NCI-H446 (cell line): ENCODE data around the gene STAP2.

Experiments used
- DNase-seq, 2 experiments: peaks; one replicate each; lab custom pipeline; 2025; lab: John Stamatoyannopoulos, UW

Gene STAP2

DNA sequence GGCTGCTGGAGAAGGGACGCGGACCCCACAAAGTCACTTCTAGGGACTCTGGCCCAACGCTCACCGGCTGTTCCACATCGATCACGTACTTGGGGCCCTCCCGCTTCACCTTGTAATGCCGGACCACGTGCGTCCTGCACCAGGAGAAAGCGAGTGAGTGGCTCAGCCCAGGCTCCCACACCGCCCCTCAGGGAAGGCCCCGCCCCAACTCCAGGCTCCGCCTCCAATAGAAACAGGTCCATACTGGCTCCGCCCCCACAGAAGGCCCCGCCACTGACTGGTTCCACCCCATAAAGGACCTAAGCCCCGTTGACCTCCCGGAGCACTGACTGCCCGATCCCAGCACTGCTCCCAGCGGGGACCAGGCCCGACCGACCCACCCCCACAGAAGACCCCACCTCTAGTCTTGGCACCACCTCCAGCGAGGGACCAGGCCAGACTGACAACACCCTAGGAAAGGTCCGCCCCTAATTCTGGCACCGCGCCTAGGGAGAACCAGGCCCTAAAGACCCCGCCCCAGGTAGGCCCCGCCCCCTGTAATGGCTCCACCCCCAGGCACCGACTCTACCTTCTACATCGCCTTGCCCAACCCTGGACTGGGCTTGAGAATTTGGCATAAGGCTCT lies 11.3 kb downstream of the STAP2 start:
- DNase-seq: peak in 1 of 2 experiments; percentile 43

DNA sequence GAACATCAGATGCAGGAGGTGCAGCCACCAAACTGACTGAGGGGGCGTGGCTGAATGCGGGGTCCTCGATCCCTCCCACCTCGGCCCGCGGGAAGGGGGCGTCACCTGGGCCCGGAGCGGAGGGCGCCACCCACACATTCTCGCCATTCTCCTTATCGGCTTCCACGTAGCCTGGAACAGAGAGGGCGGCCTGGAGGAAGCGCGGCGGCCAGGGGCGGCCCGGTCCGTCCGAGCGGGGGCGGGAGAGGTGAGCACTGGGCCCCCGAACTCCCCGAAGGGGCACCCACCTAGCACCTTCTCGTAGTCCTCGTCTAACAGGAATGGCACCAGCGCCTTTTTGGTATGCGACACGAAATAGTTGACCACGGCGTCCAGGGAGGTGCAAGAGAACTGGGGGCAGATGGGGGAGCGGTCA lies 11.8 kb downstream of the STAP2 start:
- no peak for DNase-seq

DNA sequence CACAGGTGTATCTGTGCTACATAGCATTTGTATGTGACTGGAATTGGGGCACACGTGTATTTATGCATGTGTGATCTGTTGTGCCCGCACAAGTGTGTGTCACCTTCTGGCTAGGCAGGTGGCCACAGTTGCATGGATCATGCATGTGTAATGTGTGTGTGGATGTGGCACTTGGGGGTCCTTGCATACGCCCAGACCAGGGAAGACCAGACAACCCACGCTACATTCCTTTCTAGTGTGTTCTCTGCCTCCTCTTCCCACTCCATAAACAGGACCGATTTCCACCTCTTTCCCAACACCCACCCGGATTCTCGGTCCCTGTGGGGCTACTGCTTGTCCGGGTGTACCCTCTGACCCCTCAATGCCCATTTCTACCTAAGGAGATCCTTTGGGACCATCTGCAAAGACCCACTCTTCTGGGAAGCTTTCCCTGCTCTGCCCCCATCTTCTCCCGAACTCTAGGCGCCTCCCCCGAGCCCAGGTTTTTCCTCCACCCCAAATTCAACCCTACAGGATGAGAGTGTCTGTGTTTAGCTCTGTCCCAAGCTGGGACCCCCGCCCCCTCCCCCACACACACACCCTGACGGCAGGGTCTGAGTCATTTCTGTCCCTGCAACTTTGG lies 12.3 kb downstream of the STAP2 start:
- DNase-seq: no peak

DNA sequence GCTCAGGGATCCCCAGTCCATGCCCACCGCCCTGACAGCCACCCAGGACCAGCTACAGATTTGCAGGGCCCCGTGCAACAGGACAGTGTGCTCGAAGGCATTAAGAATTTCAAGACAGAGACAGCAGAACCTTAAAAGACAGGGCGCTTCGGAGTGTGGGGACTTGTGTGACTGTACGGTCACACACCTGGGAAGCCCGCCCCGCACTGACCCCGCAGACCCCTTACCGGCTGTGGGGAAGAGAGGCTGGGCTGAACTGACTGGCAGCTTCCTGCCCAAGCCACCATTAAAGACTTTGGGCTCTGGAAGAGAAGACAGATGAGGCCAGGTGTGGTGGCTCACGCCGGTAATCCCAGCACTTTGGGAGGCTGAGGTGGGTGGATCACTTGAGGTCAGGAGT lies 14.4 kb downstream of the STAP2 start:
- no peak for DNase-seq

DNA sequence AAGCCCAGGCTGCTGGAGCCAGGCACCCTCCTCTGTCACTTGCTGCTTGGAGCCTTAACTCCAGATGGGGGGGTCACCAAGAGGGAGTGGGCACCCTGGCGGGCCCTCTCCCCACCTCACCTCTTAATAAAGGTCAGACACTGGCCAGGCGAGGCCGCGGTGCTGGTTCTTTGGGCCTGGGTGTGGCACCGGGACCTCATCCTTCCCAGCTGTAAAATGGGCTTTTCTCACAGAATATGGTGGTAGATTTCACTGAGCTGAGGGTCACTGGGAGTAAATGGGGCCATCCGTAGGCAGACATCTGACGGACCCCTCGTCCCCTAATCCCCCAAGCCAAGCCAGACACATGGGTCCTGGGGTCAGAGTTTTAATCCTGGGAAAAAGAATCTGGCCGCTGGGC lies 14.9 kb downstream of the STAP2 start:
- DNase-seq: no peak

DNA sequence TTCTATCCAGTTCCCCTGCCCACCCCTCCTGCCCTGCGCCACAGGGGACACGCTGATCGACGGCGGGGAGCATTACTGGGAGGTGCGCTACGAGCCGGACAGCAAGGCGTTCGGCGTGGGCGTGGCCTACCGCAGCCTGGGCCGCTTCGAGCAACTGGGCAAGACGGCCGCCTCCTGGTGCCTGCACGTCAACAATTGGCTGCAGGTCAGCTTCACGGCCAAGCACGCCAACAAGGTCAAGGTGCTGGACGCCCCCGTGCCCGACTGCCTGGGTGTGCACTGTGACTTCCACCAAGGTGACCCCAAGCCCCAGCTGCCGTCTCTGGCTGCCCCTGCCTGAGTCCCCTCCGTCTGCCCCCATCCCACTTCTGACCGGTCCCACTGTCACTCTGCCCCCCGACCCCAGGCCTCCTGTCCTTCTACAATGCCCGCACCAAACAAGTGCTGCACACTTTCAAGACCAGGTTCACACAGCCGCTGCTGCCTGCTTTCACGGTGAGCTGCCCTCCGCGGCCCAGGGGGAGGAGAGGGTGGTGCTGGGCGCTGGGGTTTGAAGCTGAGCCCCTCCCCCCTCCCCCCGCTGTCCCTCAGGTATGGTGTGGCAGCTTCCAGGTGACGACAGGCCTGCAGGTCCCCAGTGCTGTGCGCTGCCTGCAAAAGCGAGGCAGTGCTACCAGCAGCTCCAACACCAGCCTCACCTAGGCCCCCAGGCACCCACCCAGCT lies 15.5 kb downstream of the STAP2 start:
- no peak for DNase-seq

DNA sequence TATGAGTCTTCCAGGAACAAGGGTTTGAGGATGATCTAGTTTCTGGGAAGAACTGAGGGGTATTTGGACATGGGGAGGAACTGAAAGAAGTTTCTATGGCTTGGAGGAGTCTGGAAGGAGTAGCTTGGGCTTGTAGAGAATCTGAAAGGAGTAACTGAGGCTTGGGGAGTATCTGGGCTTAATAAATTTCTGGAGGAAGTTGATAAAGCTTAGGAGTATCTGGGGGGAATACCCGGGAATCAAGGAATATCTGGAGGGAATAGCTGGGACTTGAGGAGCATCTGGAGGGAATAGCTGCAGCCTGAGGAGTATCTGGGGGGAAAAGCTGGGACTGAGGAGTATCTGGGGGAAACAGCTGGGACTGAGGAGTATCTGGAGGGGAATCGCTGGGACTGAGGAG lies 18.2 kb downstream of the STAP2 start:
- DNase-seq: no peak

DNA sequence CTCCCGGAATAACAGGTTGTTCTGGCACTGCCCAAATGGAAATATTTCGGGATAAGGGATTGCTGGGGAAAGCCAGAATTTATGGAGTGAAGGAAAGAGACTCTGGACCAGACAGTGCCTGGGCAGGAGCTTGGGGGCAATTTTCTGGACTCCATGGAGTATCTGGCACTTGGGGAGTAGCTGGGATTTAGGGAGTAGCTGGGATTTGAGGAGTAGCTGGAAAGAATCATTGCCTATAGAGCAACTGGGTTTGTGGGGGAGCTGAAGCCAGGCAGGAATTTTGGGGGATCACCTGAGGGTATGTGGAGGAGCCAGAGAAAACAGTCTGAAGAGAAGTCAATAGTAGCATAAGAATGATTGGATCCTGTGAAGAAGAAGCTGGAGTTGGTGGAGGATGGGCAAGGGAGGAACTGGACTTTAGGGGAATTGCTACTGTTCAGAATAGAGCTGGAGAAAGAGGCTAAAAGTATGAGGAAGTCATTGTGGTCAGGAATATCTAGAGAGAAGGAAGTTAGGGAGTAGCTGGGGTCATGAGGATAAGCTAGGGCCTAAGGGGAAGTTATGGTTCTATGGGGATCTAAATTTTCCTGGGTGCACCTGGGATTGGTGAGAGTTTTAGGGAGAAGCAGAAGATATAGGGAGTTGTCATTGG lies 19.4 kb downstream of the STAP2 start:
- DNase-seq: no peak

DNA sequence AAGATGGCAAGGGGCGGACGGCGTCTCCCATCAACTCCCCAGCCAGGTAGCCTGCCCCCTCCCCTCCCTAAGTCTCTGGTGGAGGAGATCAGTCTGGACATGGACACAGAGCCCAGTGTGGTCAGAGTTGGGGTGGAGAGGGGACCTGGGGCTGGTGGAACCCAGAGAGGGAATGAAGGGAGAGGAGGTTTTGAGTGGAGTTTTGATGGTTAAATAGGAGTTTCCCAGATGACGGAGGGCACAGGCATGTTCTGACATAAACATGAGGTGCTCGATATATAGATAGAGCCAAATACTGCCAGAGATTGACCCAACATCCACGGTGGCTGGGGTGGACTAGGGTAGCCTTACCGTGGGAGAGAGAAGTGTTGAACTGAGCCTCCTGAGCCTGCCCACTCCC lies 20.2 kb downstream of the STAP2 start:
- DNase-seq: no peak

DNA sequence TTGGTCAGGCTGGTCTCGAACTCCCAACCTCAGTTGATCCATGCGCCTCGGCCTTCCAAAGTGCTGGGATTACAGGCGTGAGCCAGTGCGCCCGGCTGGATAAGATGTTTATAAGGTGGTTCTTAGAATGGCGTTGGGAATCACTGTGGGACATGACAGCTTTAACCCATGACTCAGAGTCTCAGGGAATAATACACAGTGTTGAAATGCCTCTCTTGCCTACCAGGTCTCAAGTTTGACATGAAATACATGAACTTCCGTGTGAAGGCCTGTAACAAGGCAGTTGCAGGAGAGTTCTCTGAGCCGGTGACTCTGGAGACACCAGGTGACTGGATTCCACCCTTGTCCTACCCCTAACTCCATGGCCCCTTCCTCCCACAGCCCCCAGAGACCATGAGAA lies 21.7 kb downstream of the STAP2 start:
- no peak for DNase-seq

DNA sequence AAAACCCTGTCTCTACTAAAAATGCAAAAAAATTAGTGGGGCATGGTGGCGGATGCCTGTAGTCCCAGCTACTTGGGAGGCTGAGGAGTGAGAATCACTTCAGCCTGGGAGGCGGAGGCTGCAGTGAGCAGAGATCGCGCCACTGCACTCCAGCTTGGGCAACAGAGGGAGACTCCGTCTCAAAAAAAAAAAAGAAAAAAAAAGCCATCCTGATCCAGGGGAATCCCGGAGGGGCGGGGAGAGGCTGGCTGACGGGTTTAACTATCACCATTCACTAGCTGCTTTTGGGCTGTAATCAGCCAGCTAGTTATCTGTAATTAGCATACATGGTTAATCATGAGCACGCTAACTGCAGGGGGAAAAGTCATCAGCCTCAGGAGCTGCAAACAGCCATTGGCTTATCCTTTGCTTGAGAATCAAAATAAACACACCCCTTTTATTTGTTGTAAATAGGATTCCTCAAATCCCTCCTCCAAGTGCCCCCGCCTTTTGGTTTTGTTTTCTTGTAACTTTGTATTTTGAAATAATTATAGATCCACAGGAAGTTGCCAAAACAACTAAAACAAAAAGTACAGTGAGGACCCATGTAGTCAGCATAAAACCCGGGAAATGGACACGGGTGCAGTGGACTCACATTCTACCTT lies 24.7 kb downstream of the STAP2 start:
- DNase-seq: no peak

DNA sequence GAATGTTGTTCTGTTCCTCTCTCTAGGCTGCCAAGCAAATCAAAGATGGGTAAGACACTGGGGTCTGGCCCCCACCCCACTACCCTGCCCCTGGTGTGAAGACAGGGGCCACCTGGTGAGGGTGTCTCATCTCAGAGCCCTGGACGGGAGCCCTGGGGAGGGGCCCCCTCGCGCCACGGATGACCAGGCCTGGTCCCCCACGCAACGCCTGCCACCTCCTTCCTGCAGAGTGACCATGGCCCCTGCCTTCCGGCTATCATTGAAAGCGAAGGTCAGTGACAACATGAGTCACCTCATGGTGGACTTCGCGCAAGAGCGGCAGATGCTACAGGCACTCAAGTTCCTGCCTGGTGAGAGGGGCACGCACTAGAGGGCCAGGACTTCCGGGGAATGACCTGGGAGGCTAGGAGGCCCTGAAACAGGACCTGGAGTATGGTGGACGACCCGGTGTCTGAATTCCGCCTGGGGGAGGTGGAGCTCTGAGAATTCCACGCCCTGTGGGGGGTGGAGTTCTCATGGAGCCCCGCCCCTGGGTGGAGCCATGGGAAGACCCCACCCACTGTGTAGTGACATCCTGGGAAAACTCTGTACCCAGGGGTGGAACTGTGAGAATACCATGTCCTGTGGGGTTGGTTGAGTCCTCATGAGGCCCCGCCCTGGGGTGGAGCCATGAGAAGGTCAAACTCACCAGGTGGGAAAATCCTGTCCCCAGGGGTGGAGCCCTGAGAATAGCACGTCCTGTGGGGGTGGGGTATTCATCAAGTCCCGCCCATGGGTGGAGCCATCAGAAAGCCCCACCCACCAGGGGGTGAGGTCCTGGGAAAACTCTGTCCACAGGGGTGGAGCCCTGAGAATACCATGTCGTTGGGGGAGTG lies 28.1 kb downstream of the STAP2 start:
- DNase-seq: peak in 1 of 2 experiments; percentile 16

DNA sequence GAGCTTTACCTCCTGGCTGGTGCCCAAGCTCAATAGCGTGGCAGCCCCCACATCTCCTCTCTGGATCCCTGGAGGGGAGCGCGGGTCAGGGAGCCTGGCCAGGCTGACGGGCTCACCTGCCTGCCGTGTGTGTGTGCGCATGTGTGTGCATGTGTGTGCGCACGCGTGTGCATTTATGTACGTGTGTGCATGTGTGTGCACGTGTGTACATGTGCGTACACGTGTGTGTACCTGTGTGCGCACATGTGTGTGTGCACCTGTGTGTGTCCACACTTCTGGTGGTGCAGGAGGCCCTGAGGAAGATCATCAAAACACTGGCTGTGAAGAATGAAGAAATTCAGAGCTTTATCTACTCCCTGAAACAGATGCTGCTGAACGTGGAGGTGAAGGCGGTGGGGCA lies 33.0 kb downstream of the STAP2 start:
- DNase-seq: no peak

DNA sequence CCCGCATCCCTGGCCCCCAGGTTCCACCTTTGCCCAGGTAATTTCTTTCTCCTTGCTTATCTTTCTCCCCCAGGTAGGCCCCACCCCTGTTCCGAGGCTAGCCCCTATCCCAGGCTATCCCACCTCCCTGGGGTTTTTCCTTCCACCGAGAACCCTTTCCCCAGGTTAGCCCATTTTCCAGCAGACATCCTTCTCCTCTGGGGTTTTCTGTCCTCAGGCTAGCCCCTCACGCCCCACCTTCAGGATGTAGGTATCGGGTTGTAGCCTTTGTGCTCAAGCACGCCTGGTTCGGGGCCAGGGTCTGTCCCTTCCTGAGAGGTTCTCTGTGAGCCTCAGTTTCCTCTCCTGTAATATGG lies 33.4 kb downstream of the STAP2 start:
- DNase-seq: no peak

DNA sequence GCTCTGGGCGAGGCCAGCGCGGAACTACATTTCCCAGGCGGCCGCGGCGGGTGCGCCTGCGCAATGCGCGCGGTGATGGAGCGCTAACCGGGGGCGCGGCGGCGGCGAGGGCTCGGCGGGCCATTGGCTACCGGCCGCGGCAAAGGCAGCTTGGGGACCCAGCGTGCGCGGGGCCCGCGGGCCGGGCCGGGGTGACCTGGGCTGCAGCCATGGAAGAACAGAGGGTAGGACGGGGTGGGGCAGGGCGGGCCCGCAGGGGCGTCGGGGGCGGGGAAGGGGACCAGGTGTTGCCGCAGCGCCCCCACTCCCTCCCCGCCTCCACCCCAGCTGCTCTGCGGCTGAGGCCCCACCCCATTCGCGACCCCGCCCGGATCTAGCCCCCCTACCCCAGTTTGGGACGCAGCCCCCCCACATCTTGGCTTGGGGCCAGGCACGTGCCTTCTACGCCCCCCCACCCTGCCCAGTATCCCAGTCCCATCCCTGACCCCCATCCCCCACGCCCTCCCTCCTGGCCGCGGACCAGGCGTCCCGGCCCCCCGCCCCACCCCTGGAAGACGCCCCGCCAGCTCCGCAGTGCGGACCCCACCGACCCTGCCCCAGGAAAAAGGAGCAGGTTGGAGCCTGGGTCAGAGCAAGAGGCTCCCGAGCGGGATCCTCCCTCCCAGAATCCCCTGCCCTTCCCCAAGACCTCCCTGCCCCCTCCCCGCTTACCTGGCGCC lies 33.9 kb downstream of the STAP2 start, which contains the start of gene FSD1:
Gene FSD1 (plus strand): TSS at position 61 of the 719 bp plus-strand sequence. CDS start 149 bp downstream, at position 210.
- DNase-seq: peak; percentile 60 to 89

DNA sequence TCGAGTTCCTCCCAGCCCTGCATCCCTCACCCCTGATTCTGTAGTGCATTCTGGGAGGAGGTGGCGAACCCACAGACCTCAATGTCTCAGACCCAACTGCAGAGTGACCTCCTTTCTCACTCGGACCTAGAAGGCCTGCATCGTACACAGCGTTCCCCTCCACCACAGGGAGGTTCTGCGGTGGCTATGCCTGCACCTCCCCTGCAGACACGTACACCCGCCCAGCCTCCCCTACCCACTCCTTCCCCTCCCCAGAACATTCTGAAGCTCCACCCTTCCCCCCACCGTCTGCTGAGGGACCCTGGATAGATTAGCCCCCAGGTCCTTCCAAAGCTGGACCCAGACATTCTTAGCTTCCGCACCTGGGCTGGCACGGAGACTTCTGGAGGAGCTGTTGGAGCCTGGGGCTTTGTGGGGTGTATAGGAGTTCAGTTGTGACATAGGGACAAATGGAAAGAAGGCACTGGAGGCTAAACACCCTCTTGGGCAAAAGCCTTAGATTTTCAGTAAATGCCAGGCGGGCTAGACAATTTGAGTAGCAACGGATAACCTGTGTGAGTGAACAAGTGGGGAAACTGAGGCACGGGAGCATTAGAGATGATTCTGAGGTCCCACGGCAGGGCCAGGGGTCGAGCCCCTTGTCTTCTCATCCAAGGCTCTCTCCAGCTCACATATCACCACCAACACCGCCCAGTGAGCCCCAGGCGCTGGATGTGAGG lies 34.6 kb downstream of the STAP2 start:
- DNase-seq: no peak

DNA sequence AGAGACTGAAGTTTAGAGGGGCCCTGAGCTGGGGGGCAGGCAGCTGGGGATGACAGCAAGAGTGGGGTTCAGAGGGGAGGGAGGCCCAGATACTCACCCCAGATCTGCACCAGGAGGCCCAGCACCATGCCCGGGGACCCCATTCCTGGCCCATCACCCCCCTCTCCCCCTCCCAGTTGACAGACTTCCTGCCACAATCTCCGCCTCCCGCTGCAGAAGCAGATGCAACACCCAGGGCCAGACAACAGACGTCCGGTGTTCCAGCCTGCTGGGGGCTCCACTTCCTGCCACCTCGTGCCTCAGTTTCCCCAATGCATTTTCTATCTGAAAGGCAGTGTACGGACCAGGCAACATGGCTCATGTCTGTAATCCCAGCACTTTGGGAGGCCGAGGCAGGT lies 36.4 kb downstream of the STAP2 start, which contains the start of gene TMIGD2:
Gene TMIGD2 (minus strand): TSS at position 147 of the 398 bp plus-strand sequence. CDS start 4 bp downstream, at position 143.
- DNase-seq: no peak

DNA sequence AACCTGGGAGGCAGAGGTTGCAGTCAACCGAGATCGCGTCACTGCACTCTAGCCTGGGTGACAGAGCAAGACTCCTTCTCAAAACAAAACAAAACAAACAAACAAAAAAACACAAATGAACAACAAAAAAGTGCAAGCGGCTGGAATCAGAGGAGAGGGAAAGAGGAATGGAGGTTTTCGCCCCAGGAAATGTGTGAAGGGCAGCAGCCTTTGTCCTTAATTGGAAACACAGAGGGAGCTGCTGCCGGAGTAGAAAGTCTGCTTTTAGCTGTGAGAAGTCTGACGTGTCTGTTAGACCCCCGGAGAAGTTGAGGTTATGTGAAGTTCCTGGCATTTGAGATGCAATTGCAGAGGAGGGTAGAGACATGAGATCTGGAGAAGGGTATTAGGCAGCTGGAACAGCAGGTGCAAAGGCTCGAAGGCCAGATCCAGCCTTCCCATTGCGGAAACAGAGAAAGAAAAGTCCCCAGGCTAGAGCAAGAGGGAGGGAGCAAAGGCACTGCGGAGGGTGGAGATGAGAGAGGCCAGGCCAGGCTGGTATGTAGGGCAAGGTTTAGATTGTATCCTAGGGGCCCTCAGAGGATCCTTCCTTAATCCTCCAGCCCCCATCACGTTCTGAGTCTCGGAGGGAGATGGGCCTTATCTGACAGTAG lies 36.9 kb downstream of the STAP2 start:
- DNase-seq: no peak

DNA sequence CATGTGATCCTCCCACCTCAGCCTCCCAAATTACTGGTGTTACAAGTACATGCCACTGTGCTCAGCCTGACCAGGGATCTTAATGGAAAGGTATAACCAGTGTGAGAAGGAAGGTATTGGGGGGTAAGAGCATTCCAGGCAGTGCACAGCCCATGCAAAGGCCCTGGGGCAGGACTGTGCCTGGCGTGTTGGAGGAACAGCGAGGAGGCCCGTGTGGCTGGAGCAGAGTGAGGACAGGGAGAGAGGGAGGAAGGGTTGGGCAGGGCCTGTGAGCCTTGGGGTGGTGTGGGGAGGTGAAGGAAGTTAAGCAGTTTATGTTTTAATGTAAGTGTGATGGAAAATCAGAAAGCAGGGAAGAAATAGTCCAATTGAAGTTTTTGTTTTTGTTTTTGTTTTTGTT lies 38.0 kb downstream of the STAP2 start:
- no peak for DNase-seq
